Measurements from ENCODE around the gene HSPA12A. TPM values are rescaled to one million over a fixed set of nuclear protein-coding genes. Genes with fewer than 3 reads are reported as not detected.

The HSPA12A gene
- total and polyA plus RNA-seq, 2 of the 13 experiments (the other 11 are each of a cell fraction or from before 2014, with no cell fraction given): 6.4 to 13.6 TPM

- TF ChIP-seq NPAS2 (CRISPR knock-in tag; IDR thresholded peaks at IDR 0.05; ENCODE audit: borderline replicate concordance) (no peak), NFAT5 (CRISPR knock-in tag; IDR thresholded peaks at IDR 0.05) (no peak), NFRKB (IDR thresholded peaks at IDR 0.05) (no peak), TFDP2 (CRISPR knock-in tag; IDR thresholded peaks at IDR 0.05) (peak; percentile 68; the same call in 1 of the 2 replicates), ZKSCAN8 (CRISPR knock-in tag; IDR thresholded peaks at IDR 0.05; ENCODE audit: borderline replicate concordance) (no peak), SMC3 (IDR thresholded peaks at IDR 0.05; ENCODE audit: low read length) (no peak), ZNF761 (CRISPR knock-in tag; conservative IDR thresholded peaks at IDR 0.05) (0 out of 2 replicates have a peak, but pooled peaks have one; percentile 30), PLSCR1 (CRISPR knock-in tag; IDR thresholded peaks at IDR 0.05; ENCODE audit: borderline replicate concordance) (no peak), U2AF1 (optimal IDR thresholded peaks at IDR 0.05; ENCODE audit: low read depth, low read length) (no peak), SNRNP70 (IDR thresholded peaks at IDR 0.05; ENCODE audit: low read depth, low read length) (no peak), MIER2 (CRISPR knock-in tag; IDR thresholded peaks at IDR 0.05) (no peak), MYPOP (CRISPR knock-in tag; IDR thresholded peaks at IDR 0.05) (no peak), ZNF850 (CRISPR knock-in tag; conservative IDR thresholded peaks at IDR 0.05) (no peak), PLRG1 (conservative IDR thresholded peaks at IDR 0.05) (no peak), SNAPC2 (CRISPR knock-in tag; IDR thresholded peaks at IDR 0.05) (0 out of 2 replicates have a peak, but pooled peaks have one; percentile 28), ZNF512 (CRISPR knock-in tag; IDR thresholded peaks at IDR 0.05) (no peak), ZNF570 (CRISPR knock-in tag; IDR thresholded peaks at IDR 0.05; ENCODE audit: borderline replicate concordance) (no peak), FOXA1 (IDR thresholded peaks at IDR 0.05) (no peak), FOXA1 (CRISPR knock-in tag; IDR thresholded peaks at IDR 0.05) (no peak), KDM1A (CRISPR knock-in tag; IDR thresholded peaks at IDR 0.05) (no peak)
These were observed 48.0 kb downstream of the HSPA12A start (continued) for GRCh38 chr10:116694243-116694926.
